Effector CD4-positive, alpha-beta T cell (primary cell): ENCODE measurements around the gene COP1.

Source experiments
- DNase-seq: peaks from one replicate; pipeline ENCODE4 v3.0.0-alpha.2; 2020

The COP1 gene

DNA sequence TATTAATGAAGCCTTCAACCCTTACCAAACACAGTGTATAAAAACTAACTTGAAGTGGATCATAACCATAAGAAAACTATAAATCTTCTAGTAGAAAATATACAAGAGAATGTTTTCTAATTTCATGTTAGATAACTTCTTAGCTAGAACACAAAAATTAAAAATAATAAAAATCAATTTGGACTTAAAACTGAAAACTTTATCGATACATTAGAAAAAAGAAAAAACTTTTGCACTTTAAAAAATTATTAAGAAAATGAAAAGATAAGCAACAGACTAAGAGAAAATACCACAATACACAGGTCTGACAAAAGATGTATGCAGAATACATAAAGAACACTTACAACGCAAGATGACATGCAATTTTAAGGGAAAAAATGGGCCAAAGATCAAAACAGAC lies 8.7 kb downstream of the COP1 start:
- no peak for DNase-seq

GRCh38 chr1:176196728-176197127 lies 10.4 kb downstream of the COP1 start:
- no peak for DNase-seq

DNA sequence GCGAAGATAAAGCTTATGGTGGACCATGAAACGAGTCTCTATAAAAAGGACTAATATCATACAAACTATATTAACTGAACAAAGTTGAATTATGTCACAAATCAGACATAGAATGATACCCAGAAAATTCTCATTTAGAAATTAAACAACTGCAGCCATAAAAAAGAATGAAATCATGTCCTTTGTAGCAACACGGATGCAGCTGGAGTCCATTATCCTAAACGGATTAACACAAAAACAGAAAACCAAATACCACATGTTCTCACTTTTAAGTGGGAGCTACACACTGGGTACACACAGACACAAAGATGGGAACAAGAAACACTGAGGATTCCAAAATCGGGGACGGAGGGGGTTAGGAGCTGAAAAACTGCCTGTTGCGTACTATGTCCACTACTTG lies 11.5 kb downstream of the COP1 start:
- DNase-seq, result no peak

DNA sequence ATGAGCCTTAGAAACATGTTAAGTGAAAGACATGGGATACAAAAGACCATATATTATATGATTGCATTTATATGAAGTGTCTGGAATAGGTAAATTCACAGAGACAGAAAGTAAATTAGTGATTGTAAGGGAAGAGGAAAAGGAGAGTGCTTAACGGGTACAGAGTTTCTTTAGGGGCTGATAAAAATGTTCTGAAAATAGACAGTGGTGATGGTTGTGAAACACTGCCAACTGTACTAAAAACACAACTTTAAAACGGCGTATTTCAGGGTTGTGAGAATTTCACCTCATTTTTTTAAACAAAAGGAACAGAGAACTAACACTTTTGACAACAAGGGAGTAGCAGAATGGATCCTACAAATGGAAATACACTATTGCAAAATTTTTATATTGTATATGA lies 13.4 kb downstream of the COP1 start:
- no peak for DNase-seq

- DNase-seq, result no peak
These were observed 14.1 kb downstream of the COP1 start for GRCh38 chr1:176193023-176193422.

DNA sequence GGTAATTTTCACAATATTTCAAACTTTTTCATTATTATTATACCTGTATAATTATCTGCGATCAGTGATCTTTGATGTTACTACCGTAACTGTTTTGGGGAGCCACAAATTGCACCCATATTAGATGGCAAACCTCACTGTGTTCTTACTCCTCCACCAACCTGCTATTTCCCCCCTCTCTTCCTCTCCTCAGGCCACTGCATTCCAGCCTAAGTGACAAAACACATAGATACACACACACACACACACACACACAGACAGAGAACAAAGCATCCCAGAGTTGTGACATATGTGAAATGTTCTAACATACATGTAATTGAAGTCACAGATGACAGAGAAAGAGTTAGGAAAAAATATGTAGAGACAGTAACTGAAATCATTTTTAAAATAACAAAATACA lies 18.5 kb downstream of the COP1 start:
- no peak for DNase-seq

GRCh38 chr1:176187001-176187400 lies 20.1 kb downstream of the COP1 start:
- no peak for DNase-seq

DNA sequence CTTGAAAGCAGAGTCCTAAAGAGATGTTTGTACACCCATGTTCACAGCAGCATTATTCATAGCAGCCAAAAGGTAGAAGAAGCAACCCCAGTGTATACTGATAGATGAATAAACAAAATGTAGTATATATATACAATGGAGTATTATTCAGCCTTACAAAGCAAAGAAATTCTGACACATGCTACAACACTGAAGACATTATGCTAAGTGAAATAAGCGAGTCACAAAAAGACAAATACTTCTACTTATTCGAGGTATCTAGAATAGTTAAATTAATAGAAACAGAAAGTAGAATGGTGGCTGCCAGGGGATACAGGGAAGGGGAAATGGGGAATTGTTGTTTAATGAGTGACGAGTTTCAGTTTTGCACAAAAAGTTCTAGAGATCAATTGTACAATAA lies 23.5 kb downstream of the COP1 start:
- DNase-seq, result no peak

GRCh38 chr1:176178316-176178715 lies 28.8 kb downstream of the COP1 start:
- no peak for DNase-seq

DNA sequence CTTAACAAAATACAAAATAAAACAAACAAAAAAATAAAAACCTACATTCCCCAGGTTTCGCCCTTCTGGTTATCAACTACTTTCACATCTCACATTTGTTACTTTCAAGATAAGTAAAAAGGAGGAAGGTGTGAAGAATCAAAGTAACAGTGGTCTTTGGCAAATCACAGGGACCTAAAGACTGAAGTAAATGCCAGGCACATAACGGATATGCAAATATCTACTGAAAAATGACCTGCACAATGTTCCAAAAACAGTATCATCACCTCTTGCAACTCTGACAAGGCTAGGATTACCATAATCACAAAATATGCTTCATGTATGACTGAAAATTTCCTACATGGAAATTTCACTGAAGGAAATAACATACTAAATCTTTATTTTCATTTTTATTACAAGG lies 29.3 kb downstream of the COP1 start:
- DNase-seq, result no peak

DNA sequence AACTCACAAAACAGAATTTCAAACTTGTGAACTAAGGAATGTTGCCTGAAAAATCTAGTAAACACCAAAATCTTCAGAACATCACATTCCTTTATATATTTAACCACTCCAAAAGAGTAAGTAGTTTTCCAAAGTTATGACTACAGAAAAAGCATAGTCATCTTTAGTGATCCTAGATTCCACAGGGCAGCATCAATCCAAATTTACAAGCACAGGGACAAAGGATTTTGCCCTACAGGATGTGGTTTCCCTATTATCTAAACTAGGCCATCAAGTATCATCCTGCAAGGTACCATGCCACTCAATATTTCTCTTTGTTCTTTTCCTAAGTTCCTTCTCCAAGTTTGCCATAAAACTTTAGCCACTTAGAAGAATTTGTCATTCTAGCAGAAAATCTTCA lies 33.0 kb downstream of the COP1 start:
- no peak for DNase-seq

DNA sequence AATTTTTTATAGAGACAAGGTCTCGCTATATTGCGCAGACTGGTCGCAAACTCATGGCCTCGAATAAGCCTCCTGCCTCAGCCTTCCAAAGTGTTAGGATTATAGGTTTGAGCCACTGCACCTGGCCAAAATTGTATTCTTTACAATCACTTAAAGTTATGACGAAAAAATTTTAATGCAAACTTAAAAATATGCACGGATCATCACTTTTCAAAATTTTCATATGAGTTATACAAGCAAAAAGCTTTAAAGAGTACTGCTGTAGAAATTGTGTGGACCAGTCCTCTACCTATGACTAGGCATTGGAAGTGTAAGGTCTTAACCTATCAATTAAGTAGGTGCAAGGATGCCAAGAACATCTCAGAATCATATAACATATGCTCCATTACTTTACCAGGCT lies 34.9 kb downstream of the COP1 start:
- no peak for DNase-seq

DNA sequence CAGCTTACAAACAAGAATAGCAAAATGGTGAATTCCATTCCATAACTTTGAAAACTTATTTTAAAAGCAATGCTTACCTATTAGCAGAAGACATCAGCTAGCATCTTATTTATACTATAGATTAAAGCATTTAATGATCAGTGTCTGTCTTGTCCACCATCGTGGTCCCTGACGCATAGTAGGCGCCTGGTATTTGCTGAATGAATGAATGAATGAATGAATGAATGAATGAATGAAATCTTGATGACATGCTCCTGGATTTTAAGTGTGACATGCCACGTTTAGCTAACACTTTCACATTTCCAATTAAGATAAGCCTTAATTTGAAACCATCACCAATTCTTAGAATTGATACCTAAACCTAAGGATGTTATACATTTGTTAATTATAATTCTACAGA lies 39.9 kb downstream of the COP1 start:
- no peak for DNase-seq

GRCh38 chr1:176165573-176165972 lies 41.5 kb downstream of the COP1 start:
- no peak for DNase-seq

- DNase-seq, result no peak
These were observed 42.9 kb downstream of the COP1 start for GRCh38 chr1:176164014-176164678.

- no peak for DNase-seq
These were observed 47.1 kb downstream of the COP1 start for GRCh38 chr1:176159993-176160392.

GRCh38 chr1:176157995-176158394 lies 49.1 kb downstream of the COP1 start:
- no peak for DNase-seq

- no peak for DNase-seq
These were observed 56.9 kb downstream of the COP1 start for GRCh38 chr1:176149939-176150807.

- DNase-seq, result no peak
These were observed 62.6 kb downstream of the COP1 start for GRCh38 chr1:176144526-176144925.

DNA sequence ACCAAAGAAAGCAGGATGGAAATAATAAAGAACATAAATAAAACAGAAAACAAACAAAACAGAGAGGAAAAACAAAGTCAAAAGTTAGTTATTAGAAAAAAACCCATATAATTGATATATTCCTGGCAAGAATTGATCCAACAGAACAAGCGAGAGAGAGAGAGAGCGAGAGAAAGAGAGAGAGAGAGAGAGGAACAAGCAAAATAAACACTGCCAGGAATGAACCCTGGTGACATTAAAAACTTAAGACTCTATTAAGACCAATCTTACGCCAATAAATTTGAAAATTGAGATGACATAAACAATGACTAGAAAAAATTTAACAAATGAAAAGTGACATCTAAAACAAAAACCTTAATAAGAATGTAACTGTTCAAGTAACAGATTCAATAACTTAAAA lies 64.1 kb downstream of the COP1 start:
- no peak for DNase-seq

DNA sequence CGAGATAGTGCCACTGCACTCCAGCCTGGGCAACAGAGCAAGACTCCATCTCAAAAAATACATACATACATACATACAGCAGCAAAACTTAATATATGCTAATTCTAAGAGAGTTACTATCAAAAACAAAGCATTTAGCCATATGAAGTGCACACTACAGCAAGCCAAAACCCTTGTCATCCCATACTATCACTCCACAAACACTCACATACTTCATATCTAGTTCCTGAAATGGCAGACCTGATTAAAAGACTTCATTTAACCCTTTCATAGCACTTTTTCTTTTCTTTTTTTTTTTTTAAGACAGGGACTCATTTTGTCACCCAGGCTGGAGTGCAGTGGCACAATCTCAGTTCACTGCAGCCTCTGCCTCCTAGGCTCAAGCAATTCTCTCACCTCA lies 65.6 kb downstream of the COP1 start:
- DNase-seq, result no peak

- no peak for DNase-seq
These were observed 70.2 kb downstream of the COP1 start for GRCh38 chr1:176136891-176137290.

DNA sequence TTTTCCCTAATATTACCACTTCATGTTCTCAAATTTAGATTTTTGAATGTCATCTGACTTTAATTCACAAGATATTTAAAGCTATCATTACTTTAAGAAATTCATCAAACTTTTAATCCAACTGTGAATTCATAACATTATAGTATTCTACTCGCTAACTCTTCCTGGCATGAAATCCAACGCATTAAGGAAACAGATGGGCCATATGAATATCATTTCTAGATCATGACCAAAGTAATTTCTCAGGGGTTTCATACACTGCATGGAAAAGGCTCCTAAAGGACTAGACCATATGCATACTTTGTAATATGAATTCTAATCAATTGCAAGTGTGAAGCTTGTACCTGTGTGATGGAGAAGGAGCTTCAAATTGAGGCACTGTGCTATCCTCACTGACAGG lies 72.4 kb downstream of the COP1 start:
- no peak for DNase-seq

DNA sequence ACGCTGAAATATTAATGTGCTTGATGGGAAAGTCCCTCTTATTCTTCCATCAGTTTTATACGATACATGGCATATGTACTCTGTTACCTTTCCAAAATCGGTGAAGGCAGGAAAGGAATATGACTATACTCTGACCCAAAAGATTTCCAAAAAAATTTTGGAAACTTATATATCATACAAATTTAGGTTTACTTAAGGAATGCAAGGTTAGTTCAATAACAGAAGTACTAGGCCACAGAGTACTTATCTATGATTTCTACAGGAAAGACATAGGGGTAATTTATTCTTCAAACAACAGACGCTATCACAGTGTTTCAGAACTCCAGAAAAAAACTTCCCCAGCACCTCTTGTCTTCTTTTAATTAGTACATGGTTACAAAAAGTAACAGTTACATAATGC lies 84.8 kb downstream of the COP1 start:
- no peak for DNase-seq

DNA sequence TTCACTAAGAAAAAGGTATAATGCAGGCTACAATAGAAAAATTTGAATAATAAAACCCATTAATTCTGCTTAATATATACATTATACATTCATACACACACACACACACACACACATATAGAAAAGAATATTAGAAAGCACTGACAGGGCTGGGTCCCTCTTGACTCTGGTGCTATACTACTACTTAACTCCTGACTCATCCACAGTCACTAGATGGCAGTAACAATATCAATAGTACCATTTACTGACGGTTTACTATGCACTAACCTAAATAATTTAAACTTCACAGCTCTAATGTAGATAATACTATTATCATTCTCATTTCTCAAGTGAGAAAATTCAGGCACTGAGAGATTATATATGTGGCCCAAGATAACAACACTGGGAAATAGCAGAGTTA lies 87.5 kb downstream of the COP1 start:
- no peak for DNase-seq
